A673 (cell line): ENCODE measurements around the gene GBX1. TPM values are rescaled to one million over a fixed set of nuclear protein-coding genes. Genes with fewer than 3 reads are reported as not detected.
A peak's percentile ranks its signal among the peaks of the same experiment; 100 is the strongest.

ENCODE experiments used
- BruUV-seq: library from RNA; stranded (reverse); fragments of 400-500 nt; replicated peaks from 2 replicates; lab custom pipeline; 2021; lab: Mats Ljungman, UMichigan
- CTCF ChIA-PET: fragments of 300-600 bp; sonication (Branson Sonifier 250); formaldehyde crosslinking; loops from one replicate; lab custom pipeline; 2022; ENCODE audit warnings: antibody characterized with exemption; lab: Charles Lee
- POLR2A ChIA-PET: fragments of 300-600 bp; sonication (Branson Sonifier 250); formaldehyde crosslinking; loops from one replicate; lab custom pipeline; 2022; ENCODE audit warnings: antibody characterized with exemption; ENCODE audit not compliant: low non-redundant PET; lab: Charles Lee
- DNase-seq: peaks from one replicate; pipeline ENCODE4 v3.0.0-alpha.2; 2015; ENCODE audit warnings: low spot score
- H3K27ac ChIP-seq: fragments of 200-600 bp; sonication (generic); 2 replicates; pipeline ENCODE4 v1.5.1; 2016; ENCODE audit warnings: mixed run types, low read depth, mild to moderate bottlenecking, mixed read lengths, antibody characterized with exemption, low read length; ENCODE audit not compliant: poor library complexity, severe bottlenecking
- H3K27me3 ChIP-seq: fragments of 200-600 bp; sonication (generic); replicated peaks from 2 replicates; pipeline ENCODE4 v1.6.1; 2017; ENCODE audit warnings: mixed run types, low read depth, mild to moderate bottlenecking, mixed read lengths, antibody characterized with exemption, low read length; ENCODE audit not compliant: insufficient read depth, poor library complexity
- H3K36me3 ChIP-seq: fragments of 200-600 bp; sonication (generic); 2 replicates; pipeline ENCODE4 v1.6.1; 2016; ENCODE audit warnings: mixed run types, mild to moderate bottlenecking, mixed read lengths, antibody characterized with exemption, low read length; ENCODE audit not compliant: insufficient read depth, poor library complexity, severe bottlenecking
- H3K4me1 ChIP-seq: fragments of 200-600 bp; sonication (generic); 2 replicates; pipeline ENCODE4 v1.6.1; 2017; ENCODE audit warnings: mixed run types, mild to moderate bottlenecking, mixed read lengths, antibody characterized with exemption, low read length; ENCODE audit not compliant: insufficient read depth, poor library complexity, severe bottlenecking
- H3K4me3 ChIP-seq: fragments of 200-600 bp; sonication (generic); 2 replicates; pipeline ENCODE4 v1.5.1; 2016; ENCODE audit warnings: low read depth, mixed run types, mild to moderate bottlenecking, mixed read lengths, low read length; ENCODE audit not compliant: poor library complexity, severe bottlenecking
- H3K9me3 ChIP-seq: fragments of 200-600 bp; sonication (generic); 2 replicates; pipeline ENCODE4 v1.6.1; 2016; ENCODE audit warnings: mixed run types, low read depth, mild to moderate bottlenecking, mixed read lengths, antibody characterized with exemption, low read length; ENCODE audit not compliant: poor library complexity, severe bottlenecking
- CTCF ChIP-seq: fragments of 300-800, 200-600 bp; sonication (generic); conservative IDR thresholded peaks from 2 replicates; pipeline ENCODE4 v1.5.1; 2017; ENCODE audit warnings: low read depth, mild to moderate bottlenecking, antibody characterized with exemption, low read length, moderate library complexity, mixed read lengths
- EZH2 ChIP-seq: fragments of 200-600 bp; sonication (generic); IDR thresholded peaks from 2 replicates; pipeline ENCODE4 v1.6.1; 2017; ENCODE audit warnings: borderline replicate concordance, low read depth, mild to moderate bottlenecking, mixed read lengths, antibody characterized with exemption, low read length; ENCODE audit not compliant: poor library complexity, severe bottlenecking
- intact Hi-C: fragments of 100-400 bp; cut with micrococcal nuclease; formaldehyde crosslinking; loops from one replicate; pipeline ENCODE4 v1.10.0; 2022; ENCODE audit not compliant: unreplicated experiment
- total RNA-seq: library from RNA; stranded (reverse); gene quantifications from 2 replicates; pipeline ENCODE4 v1.2.3, GENCODE V29; 2021

The GBX1 gene
- total RNA-seq, 1 experiment from 2014 or later: not detected

- BruUV-seq: no TSS peak
- no peak overlapping the region for H3K4me3 ChIP-seq
- POLR2A ChIA-PET: no interaction called here
- H3K36me3 ChIP-seq: peaks cover 39% of the 10 kb centered on the region
- TF ChIP-seq EZH2: no peak
- peak; percentile 99 for TF ChIP-seq CTCF
- DNase-seq: peak; percentile 85
- H3K27me3 ChIP-seq: no peaks in the 10 kb centered on the region
- CTCF ChIA-PET: interaction anchor here (0.5 to 1.4 kb wide), 11 partner anchors 12 to 182 kb away, joined by 3 to 17 read pairs (median 3); partner anchors contain the start of gene ABCB8
- peaks cover 11% of the 10 kb centered on the region for H3K4me1 ChIP-seq
- no peak overlapping the region for H3K27ac ChIP-seq
- intact Hi-C loops: loop anchor here (1.0 to 5.0 kb wide), 3 partner anchors 48 to 179 kb away; partner anchors contain the start of gene ABCF2
- no peaks in the 10 kb centered on the region for H3K9me3 ChIP-seq
Measured at GRCh38 chr7:151123822-151124464, 43.6 kb downstream of the GBX1 start.

GRCh38 chr7:151123158-151123821 is 44.2 kb downstream of the GBX1 start:
- ChIA-PET POLR2A (no interaction called here), CTCF (interaction anchor here (0.8 to 1.4 kb wide), 8 partner anchors 11 to 181 kb away, joined by 3 to 17 read pairs (median 4); partner anchors contain the start of gene ABCB8)
- no peaks in the 10 kb centered on the region for H3K9me3 ChIP-seq
- intact Hi-C loops: loop anchor here (5.0 kb wide), 1 partner anchor 104 kb away; the partner anchor contains the start of gene ABCF2
- peaks cover 11% of the 10 kb centered on the region for H3K4me1 ChIP-seq
- no peak overlapping the region for H3K27ac ChIP-seq
- H3K4me3 ChIP-seq: no peak overlapping the region
- TF ChIP-seq EZH2 (no peak), CTCF (no peak)
- no peaks in the 10 kb centered on the region for H3K27me3 ChIP-seq
- peaks cover 35% of the 10 kb centered on the region for H3K36me3 ChIP-seq
- TSS peak; percentile 47 for BruUV-seq
- DNase-seq: no peak

- ChIA-PET CTCF (no interaction called here), POLR2A (no interaction called here)
- intact Hi-C loops: loop anchor here (5.0 kb wide), 1 partner anchor 105 kb away; the partner anchor contains the start of gene ABCF2
- Histone ChIP-seq H3K27me3 (no peaks in the 10 kb centered on the region), H3K9me3 (no peaks in the 10 kb centered on the region), H3K27ac (no peak overlapping the region), H3K4me1 (peaks cover 11% of the 10 kb centered on the region), H3K4me3 (no peak overlapping the region), H3K36me3 (peaks cover 35% of the 10 kb centered on the region)
- TF ChIP-seq EZH2 (no peak), CTCF (no peak)
- DNase-seq: no peak
- no TSS peak for BruUV-seq
Measured at GRCh38 chr7:151122796-151123157, 44.7 kb downstream of the GBX1 start.
